Mesenteric fat pad (tissue), 1 donor: ENCODE results near the gene TMEM203. TPM values are rescaled to one million over a fixed set of nuclear protein-coding genes. Genes with fewer than 3 reads are reported as not detected.

ENCODE experiments used
- DNase-seq: peaks from one replicate; pipeline ENCODE4 v3.0.0-alpha.2; 2020; ENCODE audit warnings: low spot score
- total RNA-seq: library from RNA; stranded (reverse); fragmentation: NEBNext Ultra II Directional; extraction: Animal tissue kit (Norgen Biotek cat#: 25700); gene quantifications from one replicate; pipeline ENCODE4 v1.2.1, GENCODE V29; 2021
- donor health status: DM: yes; HTN: yes; CAD: no.

Gene TMEM203
- total RNA-seq, 1 donor from 2014 or later = 24.8 TPM

- DNase-seq = no peak
Observed at GRCh38 chr9:137182836-137183235, 22.6 kb downstream of the TMEM203 start.

- no peak for DNase-seq
Observed at GRCh38 chr9:137181680-137182079, 23.8 kb downstream of the TMEM203 start.

- no peak for DNase-seq
Observed at GRCh38 chr9:137180491-137180890, 25.0 kb downstream of the TMEM203 start.

GRCh38 chr9:137179761-137180160, 25.7 kb downstream of the TMEM203 start:
- no peak for DNase-seq

GRCh38 chr9:137178939-137179630, 26.4 kb downstream of the TMEM203 start:
- DNase-seq = no peak

- no peak for DNase-seq
Observed at GRCh38 chr9:137178201-137178938, 27.1 kb downstream of the TMEM203 start.

GRCh38 chr9:137176302-137177182, 28.9 kb downstream of the TMEM203 start:
- no peak for DNase-seq

GRCh38 chr9:137175345-137175961, 30.0 kb downstream of the TMEM203 start:
- no peak for DNase-seq

GRCh38 chr9:137174722-137175293, 30.6 kb downstream of the TMEM203 start:
- DNase-seq = no peak

- DNase-seq = no peak
Observed at GRCh38 chr9:137173796-137174664, 31.4 kb downstream of the TMEM203 start.

GRCh38 chr9:137172901-137173795, 32.3 kb downstream of the TMEM203 start:
- DNase-seq = no peak

GRCh38 chr9:137171149-137171900, 34.1 kb downstream of the TMEM203 start:
- no peak for DNase-seq

- DNase-seq = no peak
Observed at GRCh38 chr9:137170486-137171148, 34.8 kb downstream of the TMEM203 start.

GRCh38 chr9:137169896-137170358, 35.5 kb downstream of the TMEM203 start, which contains the start of gene LRRC26:
Gene LRRC26, minus strand, starts transcription at chr9:137170051. Its CDS starts 108 bp downstream, at chr9:137169943.
- no peak for DNase-seq

- DNase-seq = no peak
Observed at GRCh38 chr9:137168904-137169856, 36.3 kb downstream of the TMEM203 start.

GRCh38 chr9:137168573-137168903, 36.9 kb downstream of the TMEM203 start:
- no peak for DNase-seq
